ENCODE measurements around the gene KIF5B. TPM values are rescaled to one million over a fixed set of nuclear protein-coding genes. Genes with fewer than 3 reads are reported as not detected.

Gene KIF5B
- total and polyA plus RNA-seq, 2 of the 4 experiments (the other 2 are of a cell fraction): 33.5 to 68.5 TPM

- POLR2A ChIA-PET (ENCODE audit: unreplicated experiment): no interaction called here
- Histone ChIP-seq H3K9me3 (ENCODE audit: control insufficient read depth, insufficient read depth, low read length) (no peaks in the 10 kb centered on the region), H3K27ac (ENCODE audit: insufficient read depth, low read length) (no peak overlapping the region), H2BK20ac (ENCODE audit: low read depth, low read length) (no peak overlapping the region), H2BK120ac (ENCODE audit: low read depth, low read length) (no peak overlapping the region), H3K9ac (ENCODE audit: low read depth, low read length) (no peak overlapping the region), H3K4me3 (ENCODE audit: insufficient read depth, low read depth, low read length) (no peak overlapping the region), H4K8ac (ENCODE audit: low read depth in 2 of 2, low read length in 2 of 2) (no peak overlapping the region), H3K4me2 (ENCODE audit: low read depth, low read length) (no peak overlapping the region), H3K23ac (ENCODE audit: low read depth, low read length) (no peak overlapping the region), H3K4ac (ENCODE audit: low read depth, low read length) (no peak overlapping the region), H2BK15ac (ENCODE audit: low read depth, low read length) (no peak overlapping the region), H3K36me3 (ENCODE audit: control insufficient read depth, insufficient read depth, low read length) (no peaks in the 10 kb centered on the region), H3K14ac (replicated peaks; ENCODE audit: low read depth, low read length) (no peak overlapping the region), H2AK9ac (replicated peaks; ENCODE audit: low read depth, low read length, poor library complexity) (no peak overlapping the region), H4K91ac (ENCODE audit: insufficient read depth, low read depth, low read length) (no peak overlapping the region), H3K4me1 (ENCODE audit: control insufficient read depth, insufficient read depth, low read length) (no peaks in the 10 kb centered on the region), H3K79me1 (ENCODE audit: low read depth in 1 of 2, low read length in 2 of 2) (no peaks in the 10 kb centered on the region), H3K27me3 (ENCODE audit: control insufficient read depth, insufficient read depth, low read length) (no peaks in the 10 kb centered on the region), H3K56ac (ENCODE audit: extremely low read depth, insufficient read depth, low read length) (no peak overlapping the region), H2AFZ (replicated peaks; ENCODE audit: low read length, poor library complexity) (peak overlapping the region; percentile 35), H2AK5ac (ENCODE audit: low read depth, low read length) (no peak overlapping the region), H2BK5ac (ENCODE audit: low read depth, low read length, poor library complexity, severe bottlenecking) (no peak overlapping the region), H4K20me1 (ENCODE audit: insufficient read depth, low read length) (no peaks in the 10 kb centered on the region), H3K9me1 (ENCODE audit: insufficient read depth, low read length) (no peaks in the 10 kb centered on the region), H3K18ac (ENCODE audit: low read depth, low read length) (no peak overlapping the region), H4K5ac (ENCODE audit: low read depth, low read length) (no peak overlapping the region)
- dilution Hi-C loops (cut with HindIII; ENCODE audit: low sequenced_read_pairs, unreplicated experiment): no loop called here
- CTCF ChIA-PET: interaction anchor here (0.7 kb wide), 1 partner anchor 16 kb away, joined by 3 read pairs; no protein-coding TSS in a partner anchor
- intact Hi-C loops (cut with micrococcal nuclease): no loop called here
- in situ Hi-C loops (cut with MboI; ENCODE audit: low sequenced_read_pairs): no loop called here
- TF ChIP-seq FOS (IDR thresholded peaks at IDR 0.05; ENCODE audit: low read depth, low read length) (0 out of 2 replicates have a peak, but pooled peaks have one; percentile 16), BHLHE40 (IDR thresholded peaks at IDR 0.05; ENCODE audit: low read depth, low read length) (no peak)
- DNase-seq (peak; percentile 64), ATAC-seq (ENCODE audit: low read depth) (peak; percentile 63)
- 50% methylated on average over 5 of the region's 8 CpGs; no CpG with 5 or more reads in 1 of the 2 experiments for WGBS, 2 experiments (ENCODE audit: extremely low coverage in 2 of 2, insufficient read length in 1 of 2)
- no TSS peak for BruUV-seq (replicated peaks)
Measured at GRCh38 chr10:31961277-31962074, 94.7 kb downstream of the KIF5B start.
